ENCODE data around the gene BPTF.
"Not testable (repeated sequence)": the region's sequence is repeated elsewhere in the genome, so short reads cannot be mapped to it uniquely, and the experiment has no call there.

BPTF gene

DNA sequence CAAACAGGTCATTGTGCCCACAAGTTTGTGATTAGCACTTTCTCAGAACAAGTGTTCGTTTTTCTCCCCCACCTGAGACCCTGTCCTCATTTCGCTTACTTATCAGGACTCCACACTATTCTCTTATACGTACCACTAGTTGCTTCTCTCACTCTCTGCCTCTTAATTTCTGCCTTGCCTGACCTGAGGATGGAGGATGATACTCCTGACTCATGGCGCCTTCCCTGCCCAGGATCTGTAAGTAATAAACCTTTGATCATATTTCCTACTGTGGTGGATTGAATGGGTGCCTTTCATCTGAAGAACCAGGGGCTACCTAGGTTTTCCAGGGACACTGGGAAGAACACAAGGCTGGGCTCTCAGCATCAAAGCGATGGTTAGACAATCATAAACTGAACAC, 39.8 kb upstream of the BPTF start:
- no peaks in the 10 kb centered on the region for H3K36me3 ChIP-seq (ENCODE audit: low read depth)
- no peaks in the 10 kb centered on the region for H3K9me3 ChIP-seq (ENCODE audit: severe bottlenecking)
- no peaks in the 10 kb centered on the region for H3K4me1 ChIP-seq (ENCODE audit: insufficient read depth, poor library complexity, severe bottlenecking)
- ATAC-seq (ENCODE audit: low read depth), result no peak
- H3K27me3 ChIP-seq (ENCODE audit: insufficient read depth, poor library complexity, severe bottlenecking), result no peaks in the 10 kb centered on the region
- H3K4me3 ChIP-seq (ENCODE audit: severe bottlenecking), result no peak overlapping the region
- H3K27ac ChIP-seq (ENCODE audit: poor library complexity, severe bottlenecking), result no peak overlapping the region
- DNase-seq (ENCODE audit: low spot score), result no peak
- TF ChIP-seq, protein P1, sequence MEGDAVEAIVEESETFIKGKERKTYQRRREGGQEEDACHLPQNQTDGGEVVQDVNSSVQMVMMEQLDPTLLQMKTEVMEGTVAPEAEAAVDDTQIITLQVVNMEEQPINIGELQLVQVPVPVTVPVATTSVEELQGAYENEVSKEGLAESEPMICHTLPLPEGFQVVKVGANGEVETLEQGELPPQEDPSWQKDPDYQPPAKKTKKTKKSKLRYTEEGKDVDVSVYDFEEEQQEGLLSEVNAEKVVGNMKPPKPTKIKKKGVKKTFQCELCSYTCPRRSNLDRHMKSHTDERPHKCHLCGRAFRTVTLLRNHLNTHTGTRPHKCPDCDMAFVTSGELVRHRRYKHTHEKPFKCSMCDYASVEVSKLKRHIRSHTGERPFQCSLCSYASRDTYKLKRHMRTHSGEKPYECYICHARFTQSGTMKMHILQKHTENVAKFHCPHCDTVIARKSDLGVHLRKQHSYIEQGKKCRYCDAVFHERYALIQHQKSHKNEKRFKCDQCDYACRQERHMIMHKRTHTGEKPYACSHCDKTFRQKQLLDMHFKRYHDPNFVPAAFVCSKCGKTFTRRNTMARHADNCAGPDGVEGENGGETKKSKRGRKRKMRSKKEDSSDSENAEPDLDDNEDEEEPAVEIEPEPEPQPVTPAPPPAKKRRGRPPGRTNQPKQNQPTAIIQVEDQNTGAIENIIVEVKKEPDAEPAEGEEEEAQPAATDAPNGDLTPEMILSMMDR (IDR thresholded peaks at IDR 0.05; ENCODE audit: poor library complexity, severe bottlenecking), result no peak

DNA sequence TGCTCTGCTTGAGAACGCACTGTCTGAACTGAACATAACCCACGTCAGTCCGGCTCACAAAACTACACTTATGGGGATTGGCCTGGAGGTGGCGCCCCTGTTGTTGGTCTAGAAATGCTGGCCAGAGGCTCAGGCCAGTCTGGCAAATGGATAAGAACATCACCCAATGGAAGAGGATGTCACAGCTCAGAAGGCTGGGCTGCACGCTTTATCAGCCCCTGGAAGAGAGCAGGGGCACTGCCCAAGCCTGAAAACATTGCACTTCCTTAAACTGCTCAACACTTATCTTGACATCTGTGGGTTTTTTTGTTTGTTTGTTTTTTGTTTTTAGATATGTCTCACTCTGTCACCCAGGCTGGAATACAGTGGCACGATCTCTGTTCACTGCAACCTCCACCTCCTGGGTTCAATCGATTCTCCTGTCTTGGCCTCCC, 24.8 kb upstream of the BPTF start:
- DNase-seq (ENCODE audit: low spot score) (no peak), ATAC-seq (ENCODE audit: low read depth) (peak; percentile 75; the same call in 2 of the 3 replicates)
- H3K4me3 ChIP-seq (ENCODE audit: severe bottlenecking), result no peak overlapping the region
- H3K4me1 ChIP-seq (ENCODE audit: insufficient read depth, poor library complexity, severe bottlenecking), result no peaks in the 10 kb centered on the region
- H3K36me3 ChIP-seq (ENCODE audit: low read depth), result no peaks in the 10 kb centered on the region
- TF ChIP-seq, protein P1 (IDR thresholded peaks at IDR 0.05; ENCODE audit: poor library complexity, severe bottlenecking), result peak; percentile 60
- no peak overlapping the region for H3K27ac ChIP-seq (ENCODE audit: poor library complexity, severe bottlenecking)
- no peaks in the 10 kb centered on the region for H3K27me3 ChIP-seq (ENCODE audit: insufficient read depth, poor library complexity, severe bottlenecking)
- H3K9me3 ChIP-seq (ENCODE audit: severe bottlenecking), result peaks cover 2% of the 10 kb centered on the region

DNA sequence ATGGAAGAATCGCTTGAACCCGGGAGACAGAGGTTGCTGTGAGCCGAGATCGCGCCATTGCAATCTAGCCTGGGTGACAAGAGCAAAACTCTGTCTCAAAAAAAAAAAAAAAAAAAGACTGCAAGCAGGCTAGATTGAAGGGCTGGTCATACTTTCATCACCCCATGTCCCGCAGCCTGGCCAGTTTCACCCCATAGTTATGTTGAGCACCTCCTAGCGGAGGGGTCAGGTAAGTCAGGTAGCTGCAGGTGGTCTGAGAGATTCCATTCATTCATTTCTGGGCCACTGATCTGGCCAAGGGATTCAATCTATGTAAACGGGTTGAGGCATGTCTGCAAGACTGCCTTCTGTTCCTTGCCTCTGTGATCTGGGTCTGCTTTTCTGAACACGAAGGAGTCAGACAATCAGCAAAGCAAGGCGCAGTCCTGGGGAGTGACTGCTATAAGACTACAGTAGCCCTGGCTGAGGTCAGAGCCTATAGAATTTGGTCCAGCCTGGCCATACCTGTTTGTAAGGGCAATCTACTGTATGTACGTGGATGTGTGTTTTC, 23.6 kb upstream of the BPTF start:
- H3K36me3 ChIP-seq (ENCODE audit: low read depth), result no peaks in the 10 kb centered on the region
- TF ChIP-seq, protein P1 (IDR thresholded peaks at IDR 0.05; ENCODE audit: poor library complexity, severe bottlenecking), result no peak
- ATAC-seq (ENCODE audit: low read depth) (no peak), DNase-seq (ENCODE audit: low spot score) (no peak)
- H3K27me3 ChIP-seq (ENCODE audit: insufficient read depth, poor library complexity, severe bottlenecking), result no peaks in the 10 kb centered on the region
- no peaks in the 10 kb centered on the region for H3K4me1 ChIP-seq (ENCODE audit: insufficient read depth, poor library complexity, severe bottlenecking)
- peaks cover 2% of the 10 kb centered on the region for H3K9me3 ChIP-seq (ENCODE audit: severe bottlenecking)
- H3K4me3 ChIP-seq (ENCODE audit: severe bottlenecking), result no peak overlapping the region
- H3K27ac ChIP-seq (ENCODE audit: poor library complexity, severe bottlenecking), result no peak overlapping the region

DNA sequence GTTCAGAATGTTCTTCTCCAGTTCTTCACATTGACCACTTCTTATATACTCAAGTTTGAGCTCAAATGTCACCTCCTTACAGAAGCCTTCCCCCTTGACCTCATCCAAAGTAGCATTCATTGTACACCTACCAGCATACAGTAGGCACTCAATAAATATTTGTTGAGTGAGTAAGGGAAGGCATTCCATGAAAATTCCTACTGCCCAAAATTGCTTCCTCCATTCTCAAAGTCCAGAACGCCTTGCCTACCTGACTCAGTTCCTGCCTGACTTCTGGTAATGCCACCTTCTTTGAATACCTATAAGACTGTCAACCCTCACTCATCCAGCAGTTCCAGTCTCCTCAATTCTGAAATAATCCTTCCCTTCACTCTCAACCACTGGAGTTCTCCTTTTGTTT, 14.8 kb upstream of the BPTF start:
- H3K4me3 ChIP-seq (ENCODE audit: severe bottlenecking), result no peak overlapping the region
- TF ChIP-seq, protein P1 (IDR thresholded peaks at IDR 0.05; ENCODE audit: poor library complexity, severe bottlenecking), result no peak
- H3K9me3 ChIP-seq (ENCODE audit: severe bottlenecking), result no peaks in the 10 kb centered on the region
- no peak for DNase-seq (ENCODE audit: low spot score)
- ATAC-seq (ENCODE audit: low read depth), result peak; percentile 44; the same call in 2 of the 3 replicates
- H3K36me3 ChIP-seq (ENCODE audit: low read depth), result no peaks in the 10 kb centered on the region
- no peaks in the 10 kb centered on the region for H3K27me3 ChIP-seq (ENCODE audit: insufficient read depth, poor library complexity, severe bottlenecking)
- H3K4me1 ChIP-seq (ENCODE audit: insufficient read depth, poor library complexity, severe bottlenecking), result no peaks in the 10 kb centered on the region
- H3K27ac ChIP-seq (ENCODE audit: poor library complexity, severe bottlenecking), result no peak overlapping the region

DNA sequence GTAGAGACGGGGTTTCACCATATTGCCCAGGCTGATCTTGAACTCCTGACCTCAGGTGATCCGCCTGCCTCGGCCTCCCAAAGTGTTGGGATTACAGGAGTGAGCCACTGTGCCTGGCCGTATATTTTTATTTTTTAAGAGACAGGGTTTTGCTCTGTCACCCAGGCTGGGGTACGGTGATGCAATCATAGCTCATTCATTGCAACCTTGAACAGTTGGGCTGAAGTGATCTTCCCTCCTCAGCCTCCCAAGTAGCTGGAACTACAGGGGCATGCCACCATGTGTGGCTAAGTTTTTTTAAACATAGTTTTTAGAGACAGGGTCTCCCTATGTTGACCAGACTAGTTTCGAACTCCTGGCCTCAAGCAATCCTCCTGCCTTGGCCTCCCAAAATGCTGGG, 12.9 kb upstream of the BPTF start:
- not testable (repeated sequence) for ATAC-seq (ENCODE audit: low read depth); H3K27ac ChIP-seq (ENCODE audit: poor library complexity, severe bottlenecking); H3K36me3 ChIP-seq (ENCODE audit: low read depth); H3K27me3 ChIP-seq (ENCODE audit: insufficient read depth, poor library complexity, severe bottlenecking); H3K4me3 ChIP-seq (ENCODE audit: severe bottlenecking); H3K4me1 ChIP-seq (ENCODE audit: insufficient read depth, poor library complexity, severe bottlenecking); DNase-seq (ENCODE audit: low spot score); H3K9me3 ChIP-seq (ENCODE audit: severe bottlenecking)

Data from RWPE2 (cell line).